Neural progenitor cell (in vitro differentiated cells): ENCODE data around the gene GON4L.

Source experiments
- CTCF ChIP-seq: fragments of 200-600 bp; sonication (generic); IDR thresholded peaks from 2 replicates; pipeline ENCODE4 v1.5.1; 2017; ENCODE audit warnings: antibody characterized with exemption, mild to moderate bottlenecking
- EZH2 ChIP-seq: fragments of 200-600 bp; sonication (generic); IDR thresholded peaks from 2 replicates; pipeline ENCODE4 v1.6.1; 2017; ENCODE audit warnings: antibody characterized with exemption, mild to moderate bottlenecking, moderate library complexity

DNA sequence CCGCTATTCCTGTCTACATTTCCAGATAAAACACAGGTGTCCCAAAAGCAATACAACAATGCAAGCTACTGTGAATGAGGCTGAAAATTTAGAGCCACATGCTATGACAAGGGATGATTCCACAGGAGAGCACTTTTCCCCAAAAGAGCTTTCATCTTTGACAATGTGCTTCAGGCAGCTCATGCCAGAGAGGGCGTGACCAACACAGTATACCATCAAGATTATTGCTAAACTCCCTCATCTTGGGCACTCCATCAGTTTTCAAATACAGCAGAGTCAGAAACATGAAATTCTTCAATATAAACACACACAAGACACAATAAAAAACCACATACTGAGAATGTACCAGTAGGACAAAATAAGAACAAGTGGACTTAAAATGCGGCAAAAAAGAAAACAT is 6.7 kb downstream of the GON4L start:
- no peak for TF ChIP-seq CTCF
- TF ChIP-seq EZH2 = no peak
